HEK293T (cell line): ENCODE measurements around the gene DBF4.
"Not testable (repeated sequence)": the region's sequence is repeated elsewhere in the genome, so short reads cannot be mapped to it uniquely, and the experiment has no call there.

Source experiments
- CTCF ChIA-PET: fragments of 350-600 bp; formaldehyde crosslinking; extraction: SDS; loops from one replicate; lab custom pipeline; 2021; ENCODE audit warnings: antibody characterized with exemption, inconsistent platforms; lab: Yijun Ruan, JAX
- POLR2A ChIA-PET: fragments of 350-600 bp; formaldehyde crosslinking; extraction: SDS; loops from one replicate; lab custom pipeline; 2020; ENCODE audit warnings: antibody characterized with exemption, inconsistent platforms; lab: Yijun Ruan, JAX
- DNase-seq: peaks from one replicate; pipeline ENCODE4 v3.0.0; 2012; ENCODE audit warnings: mixed read lengths; ENCODE audit errors: extremely low spot score
- ARNT ChIP-seq: fragments of 450-650 bp; IDR thresholded peaks from 2 replicates; pipeline ENCODE4 v1.6.1; 2017; ENCODE audit warnings: mild to moderate bottlenecking
- BHLHE40 ChIP-seq: fragments of 450-650 bp; IDR thresholded peaks from 2 replicates; pipeline ENCODE4 v1.6.1; 2016; ENCODE audit warnings: mild to moderate bottlenecking, moderate library complexity, borderline replicate concordance
- CTBP1 ChIP-seq: fragments of 450-650 bp; IDR thresholded peaks from 2 replicates; pipeline ENCODE4 v1.6.1; 2016; ENCODE audit warnings: borderline replicate concordance
- ELF4 ChIP-seq: fragments of 450-650 bp; IDR thresholded peaks from 2 replicates; pipeline ENCODE4 v1.6.1; 2017; ENCODE audit warnings: antibody characterized with exemption
- FOXA1 ChIP-seq: fragments of 450-650 bp; IDR thresholded peaks from 2 replicates; pipeline ENCODE4 v1.6.1; 2016; ENCODE audit warnings: mild to moderate bottlenecking
- FOXK2 ChIP-seq: fragments of 450-650 bp; IDR thresholded peaks from 2 replicates; pipeline ENCODE4 v1.6.1; 2016; ENCODE audit warnings: mild to moderate bottlenecking
- FOXM1 ChIP-seq: fragments of 450-650 bp; IDR thresholded peaks from 2 replicates; pipeline ENCODE4 v1.6.1; 2017; ENCODE audit warnings: mild to moderate bottlenecking, borderline replicate concordance
- HDGF ChIP-seq: fragments of 450-650 bp; IDR thresholded peaks from 2 replicates; pipeline ENCODE4 v1.6.1; 2017; ENCODE audit warnings: antibody characterized with exemption, borderline replicate concordance
- L3MBTL2 ChIP-seq: fragments of 450-650 bp; conservative IDR thresholded peaks from 2 replicates; pipeline ENCODE4 v1.6.1; 2016; ENCODE audit warnings: mild to moderate bottlenecking
- LEF1 ChIP-seq: fragments of 450-650 bp; IDR thresholded peaks from 2 replicates; pipeline ENCODE4 v1.6.1; 2017; ENCODE audit warnings: mild to moderate bottlenecking, borderline replicate concordance
- NFRKB ChIP-seq: fragments of 450-650 bp; IDR thresholded peaks from 2 replicates; pipeline ENCODE4 v1.6.1; 2016; ENCODE audit warnings: mild to moderate bottlenecking, moderate library complexity
- PKNOX1 ChIP-seq: fragments of 450-650 bp; IDR thresholded peaks from 2 replicates; pipeline ENCODE4 v1.6.1; 2016
- SP1 ChIP-seq: fragments of 450-650 bp; IDR thresholded peaks from 2 replicates; pipeline ENCODE4 v1.6.1; 2017
- SUZ12 ChIP-seq: fragments of 450-650 bp; IDR thresholded peaks from 2 replicates; pipeline ENCODE4 v1.6.1; 2016; ENCODE audit warnings: mild to moderate bottlenecking
- TARDBP ChIP-seq: fragments of 450-650 bp; IDR thresholded peaks from 2 replicates; pipeline ENCODE4 v1.6.1; 2016
- ZNF384 ChIP-seq: fragments of 450-650 bp; IDR thresholded peaks from 2 replicates; pipeline ENCODE4 v1.6.1; 2016

DBF4 gene

GRCh38 chr7:87933605-87933952 lies 57.3 kb downstream of the DBF4 start:
- TF ChIP-seq BHLHE40: no peak
- no peak for TF ChIP-seq L3MBTL2
- TF ChIP-seq TARDBP: no peak
- no peak for TF ChIP-seq SUZ12
- TF ChIP-seq FOXK2: no peak
- TF ChIP-seq NFRKB: no peak
- TF ChIP-seq LEF1: no peak
- no peak for TF ChIP-seq PKNOX1
- TF ChIP-seq FOXA1: no peak
- no peak for TF ChIP-seq SP1
- no peak for TF ChIP-seq ELF4
- TF ChIP-seq ARNT: no peak
- no peak for TF ChIP-seq HDGF
- DNase-seq: no peak
- CTCF ChIA-PET: no interaction called here
- POLR2A ChIA-PET: interaction anchor here (0.6 to 2.7 kb wide), 8 partner anchors 8 to 584 kb away, joined by 3 to 9 read pairs (median 3); partner anchors contain the start of genes DBF4 and SLC25A40

GRCh38 chr7:87933953-87934698 lies 57.8 kb downstream of the DBF4 start, which contains the start of gene ADAM22:
ADAM22 (plus strand) TSS chr7:87934251; CDS start chr7:87934466, 215 bp downstream.
- peak; percentile 89 for DNase-seq
- ChIA-PET CTCF (no interaction called here), POLR2A (interaction anchor here (0.6 to 2.7 kb wide), 9 partner anchors 8 to 584 kb away, joined by 3 to 9 read pairs (median 3); partner anchors contain the start of genes DBF4 and SLC25A40)
- TF ChIP-seq LEF1: no peak
- no peak for TF ChIP-seq CTBP1
- no peak for TF ChIP-seq HDGF
- no peak for TF ChIP-seq BHLHE40
- no peak for TF ChIP-seq TARDBP
- no peak for TF ChIP-seq FOXA1
- no peak for TF ChIP-seq SP1
- no peak for TF ChIP-seq PKNOX1
- TF ChIP-seq L3MBTL2: peak; percentile 77
- no peak for TF ChIP-seq NFRKB
- TF ChIP-seq ZNF384: peak; percentile 87
- no peak for TF ChIP-seq ELF4
- TF ChIP-seq ARNT: no peak
- no peak for TF ChIP-seq FOXK2
- no peak for TF ChIP-seq SUZ12
- no peak for TF ChIP-seq FOXM1

GRCh38 chr7:87934699-87935383 lies 58.5 kb downstream of the DBF4 start:
- DNase-seq: peak; percentile 31
- ChIA-PET CTCF (no interaction called here), POLR2A (interaction anchor here (1.3 to 2.7 kb wide), 3 partner anchors 10 to 60 kb away, joined by 3 to 9 read pairs (median 8); no protein-coding TSS in a partner anchor)
- TF ChIP-seq FOXM1: no peak
- peak; percentile 94 for TF ChIP-seq L3MBTL2

- no peak for DNase-seq
- ChIA-PET POLR2A (interaction anchor here (1.4 to 2.7 kb wide), 2 partner anchors 9 to 25 kb away, joined by 3 to 9 read pairs; no protein-coding TSS in a partner anchor), CTCF (no interaction called here)
- TF ChIP-seq ELF4 (no peak), LEF1 (no peak), HDGF (no peak), FOXK2 (no peak), CTBP1 (no peak), SP1 (no peak), ARNT (no peak), FOXA1 (no peak)
These were observed 59.1 kb downstream of the DBF4 start for GRCh38 chr7:87935384-87935706.

- no peak for TF ChIP-seq ZNF384
- TF ChIP-seq TARDBP: no peak
- no peak for TF ChIP-seq SUZ12
- TF ChIP-seq HDGF: no peak
- TF ChIP-seq SP1: no peak
- no peak for TF ChIP-seq FOXA1
- no peak for TF ChIP-seq CTBP1
- no peak for TF ChIP-seq L3MBTL2
- TF ChIP-seq ARNT: no peak
- no peak for TF ChIP-seq NFRKB
- TF ChIP-seq FOXM1: no peak
- no peak for TF ChIP-seq ELF4
- TF ChIP-seq LEF1: no peak
- no peak for TF ChIP-seq BHLHE40
- TF ChIP-seq FOXK2: no peak
- no peak for TF ChIP-seq PKNOX1
- DNase-seq: no peak
- CTCF ChIA-PET: no interaction called here
- POLR2A ChIA-PET: interaction anchor here (0.6 kb wide), 1 partner anchor 618 kb away, joined by 3 read pairs; no protein-coding TSS in a partner anchor
These were observed 64.8 kb downstream of the DBF4 start for GRCh38 chr7:87941138-87941537.

GRCh38 chr7:87944547-87944946 lies 68.3 kb downstream of the DBF4 start:
- POLR2A ChIA-PET: interaction anchor here (1.3 kb wide), 1 partner anchor 10 kb away, joined by 9 read pairs; the partner anchor contains the start of gene ADAM22
- no peak for TF ChIP-seq PKNOX1
- no peak for TF ChIP-seq SP1
- TF ChIP-seq ELF4: no peak
- no peak for TF ChIP-seq BHLHE40
- no peak for TF ChIP-seq SUZ12
- TF ChIP-seq L3MBTL2: no peak
- TF ChIP-seq ZNF384: no peak
- TF ChIP-seq FOXM1: no peak
- no peak for TF ChIP-seq TARDBP
- TF ChIP-seq CTBP1: no peak
- CTCF ChIA-PET: no interaction called here
- no peak for DNase-seq

- CTCF ChIA-PET, DNase-seq, POLR2A ChIA-PET: not testable (repeated sequence)
These were observed 69.6 kb downstream of the DBF4 start for GRCh38 chr7:87945926-87946325.
